NCI-H226 (cell line): Measurements from ENCODE around the gene TNFSF4.
"Not testable (repeated sequence)": the region's sequence is repeated elsewhere in the genome, so short reads cannot be mapped to it uniquely, and the experiment has no call there.

Source experiments
- DNase-seq: peaks from one replicate; pipeline ENCODE4 v3.0.0-alpha.2; 2015

The TNFSF4 gene

GRCh38 chr1:173206816-173207568 lies at the start of gene TNFSF4:
TSS of gene TNFSF4 (minus strand) at chr1:173207331. CDS start at chr1:173207176, 155 bp downstream.
- no peak for DNase-seq

- DNase-seq, result no peak
These were observed 48.2 kb upstream of the TNFSF4 start for GRCh38 chr1:173255214-173255813.

- peak; percentile 34 for DNase-seq
These were observed 45.9 kb upstream of the TNFSF4 start for GRCh38 chr1:173253046-173253445.

GRCh38 chr1:173249349-173249748 lies 42.2 kb upstream of the TNFSF4 start:
- peak; percentile 43 for DNase-seq

- DNase-seq, result no peak
These were observed 41.3 kb upstream of the TNFSF4 start for GRCh38 chr1:173248247-173248940.

GRCh38 chr1:173245892-173246291 lies 38.8 kb upstream of the TNFSF4 start:
- no peak for DNase-seq

- no peak for DNase-seq
These were observed 36.2 kb upstream of the TNFSF4 start for GRCh38 chr1:173243300-173243699.

- DNase-seq, result no peak
These were observed 34.6 kb upstream of the TNFSF4 start for GRCh38 chr1:173241528-173242347.

- DNase-seq, result no peak
These were observed 33.5 kb upstream of the TNFSF4 start for GRCh38 chr1:173240609-173241008.

- DNase-seq, result no peak
These were observed 31.9 kb upstream of the TNFSF4 start for GRCh38 chr1:173239058-173239457.

- DNase-seq, result no peak
These were observed 27.8 kb upstream of the TNFSF4 start for GRCh38 chr1:173234899-173235298.

- not testable (repeated sequence) for DNase-seq
These were observed 27.3 kb upstream of the TNFSF4 start for GRCh38 chr1:173234434-173234833.

- not testable (repeated sequence) for DNase-seq
These were observed 21.9 kb upstream of the TNFSF4 start for GRCh38 chr1:173229031-173229430.

GRCh38 chr1:173224949-173225348 lies 17.8 kb upstream of the TNFSF4 start:
- DNase-seq, result no peak

GRCh38 chr1:173224280-173224892 lies 17.3 kb upstream of the TNFSF4 start:
- DNase-seq, result no peak

GRCh38 chr1:173223031-173223380 lies 15.9 kb upstream of the TNFSF4 start:
- no peak for DNase-seq

- DNase-seq, result no peak
These were observed 15.3 kb upstream of the TNFSF4 start for GRCh38 chr1:173222149-173223030.

- no peak for DNase-seq
These were observed 13.0 kb upstream of the TNFSF4 start for GRCh38 chr1:173220157-173220556.

- no peak for DNase-seq
These were observed 6.5 kb upstream of the TNFSF4 start for GRCh38 chr1:173213665-173214064.

- DNase-seq, result no peak
These were observed 5.9 kb upstream of the TNFSF4 start for GRCh38 chr1:173212952-173213491.

GRCh38 chr1:173210716-173211231 lies 3.6 kb upstream of the TNFSF4 start:
- DNase-seq, result no peak
